Activated CD4-positive, alpha-beta memory T cell treated with anti-CD3 and anti-CD28 coated beads for 36 hours (primary cell): ENCODE measurements around the gene TNFRSF11A. TPM values are rescaled to one million over a fixed set of nuclear protein-coding genes. Genes with fewer than 3 reads are reported as not detected.

Experiments
- CTCF ChIA-PET: fragments of 350-600 bp; sonication (Branson Sonifier 250); formaldehyde crosslinking; loops from one replicate; lab custom pipeline; 2021; ENCODE audit warnings: antibody characterized with exemption, inconsistent platforms; lab: Charles Lee
- POLR2A ChIA-PET: fragments of 350-600 bp; sonication (Branson Sonifier 250); formaldehyde crosslinking; loops from one replicate; lab custom pipeline; 2021; ENCODE audit warnings: antibody characterized with exemption; lab: Charles Lee
- DNase-seq: peaks from one replicate; pipeline ENCODE4 v3.0.0-alpha.2; 2020
- H3K27ac Mint-ChIP-seq: one replicate; pipeline ENCODE4 v1.8.0; 2021; ENCODE audit warnings: mixed read lengths
- H3K27me3 Mint-ChIP-seq: one replicate; pipeline ENCODE4 v1.8.0; 2021; ENCODE audit warnings: mixed read lengths
- H3K36me3 Mint-ChIP-seq: one replicate; pipeline ENCODE4 v1.8.0; 2021; ENCODE audit warnings: mixed read lengths
- H3K4me1 Mint-ChIP-seq: one replicate; pipeline ENCODE4 v1.8.0; 2021; ENCODE audit warnings: low read depth, mixed read lengths
- H3K4me3 Mint-ChIP-seq: one replicate; pipeline ENCODE4 v1.8.0; 2021; ENCODE audit warnings: mild to moderate bottlenecking, mixed read lengths
- H3K9me3 Mint-ChIP-seq: one replicate; pipeline ENCODE4 v1.8.0; 2021; ENCODE audit warnings: mixed read lengths
- intact Hi-C: fragments of 100-400 bp; cut with micrococcal nuclease; formaldehyde crosslinking; loops from one replicate; pipeline ENCODE4 v1.15.1; 2023
- total RNA-seq, 2 experiments: library from RNA; stranded (reverse); gene quantifications; one replicate each; pipeline ENCODE4 v1.2.3, GENCODE V29; 2021

Gene TNFRSF11A
- total RNA-seq, 2 experiments from 2014 or later, result 5.7 to 6.1 TPM

DNA sequence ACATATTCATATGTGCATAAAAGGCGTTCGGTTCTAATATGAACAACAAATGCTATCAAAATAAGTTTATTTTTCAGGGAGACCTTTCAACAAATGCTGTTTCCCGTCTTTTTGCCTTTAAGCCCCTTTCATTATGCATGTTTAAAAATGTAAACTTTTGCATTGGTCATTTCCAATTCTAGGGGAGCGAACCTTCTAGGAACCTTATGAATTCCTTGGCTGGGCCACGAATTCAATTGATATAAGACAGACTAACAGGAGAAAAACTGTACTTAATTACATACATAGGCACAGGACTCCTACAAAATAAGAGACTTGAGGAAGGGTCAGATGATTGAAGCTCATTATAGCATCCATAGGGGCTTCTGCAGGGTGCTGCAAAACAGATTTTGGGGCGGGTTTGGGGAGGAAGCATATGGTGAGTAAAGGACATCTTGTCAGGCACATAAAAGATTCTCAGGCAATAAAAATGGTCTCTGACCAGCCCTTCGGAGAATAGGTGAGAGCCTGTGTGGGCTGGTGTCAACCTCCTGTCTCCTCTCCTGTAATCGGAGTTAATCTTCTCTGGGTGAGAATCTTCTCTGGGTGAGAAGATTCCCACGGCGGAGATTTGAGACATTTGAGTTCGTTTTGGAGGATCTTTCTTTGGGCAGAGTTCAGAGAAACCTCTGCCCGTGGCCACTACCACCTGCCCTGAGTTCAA, 1.7 kb downstream of the TNFRSF11A start:
- Mint-ChIP-seq H3K4me1 (peaks cover 32% of the 10 kb centered on the region), H3K27me3 (peaks cover 74% of the 10 kb centered on the region), H3K4me3 (peak overlapping the region; percentile 79), H3K27ac (no peak overlapping the region), H3K9me3 (no peaks in the 10 kb centered on the region), H3K36me3 (no peaks in the 10 kb centered on the region)
- CTCF ChIA-PET, result no interaction called here
- intact Hi-C loops, result loop anchor here (1.0 to 5.0 kb wide), 4 partner anchors 13 to 391 kb away; partner anchors contain the start of gene PHLPP1
- no peak for DNase-seq
- POLR2A ChIA-PET, result no interaction called here

DNA sequence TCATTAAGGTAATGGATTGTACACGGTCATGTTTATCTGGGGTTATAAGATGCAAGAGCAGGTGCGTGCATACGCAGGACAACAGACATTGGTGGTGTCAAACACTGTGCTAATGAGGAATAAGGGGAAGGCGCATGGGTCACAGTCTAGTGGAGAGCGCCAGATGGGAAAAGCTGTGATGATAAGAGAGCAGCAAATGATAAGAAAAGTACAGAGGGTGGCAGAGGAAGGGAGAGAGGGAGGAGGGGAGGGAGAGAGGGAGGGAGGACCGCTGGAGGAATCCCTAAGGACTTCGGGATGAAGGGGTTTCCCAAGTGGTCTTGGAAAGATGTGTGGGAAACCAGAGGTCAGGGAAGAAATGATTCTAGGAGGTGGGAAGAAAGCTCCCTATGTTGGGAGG, 2.9 kb downstream of the TNFRSF11A start:
- ChIA-PET POLR2A (no interaction called here), CTCF (interaction anchor here (1.2 kb wide), 1 partner anchor 69 kb away, joined by 3 read pairs; no protein-coding TSS in a partner anchor)
- intact Hi-C loops, result loop anchor here (2.0 to 5.0 kb wide), 5 partner anchors 39 to 389 kb away; partner anchors contain the start of genes PHLPP1, PIGN and RELCH
- H3K36me3 Mint-ChIP-seq, result no peaks in the 10 kb centered on the region
- H3K4me3 Mint-ChIP-seq, result no peak overlapping the region
- no peaks in the 10 kb centered on the region for H3K9me3 Mint-ChIP-seq
- H3K4me1 Mint-ChIP-seq, result peaks cover 32% of the 10 kb centered on the region
- no peak overlapping the region for H3K27ac Mint-ChIP-seq
- DNase-seq, result no peak
- H3K27me3 Mint-ChIP-seq, result peaks cover 73% of the 10 kb centered on the region

- peaks cover 69% of the 10 kb centered on the region for H3K27me3 Mint-ChIP-seq
- peaks cover 32% of the 10 kb centered on the region for H3K4me1 Mint-ChIP-seq
- H3K27ac Mint-ChIP-seq, result no peak overlapping the region
- no peaks in the 10 kb centered on the region for H3K36me3 Mint-ChIP-seq
- intact Hi-C loops, result loop anchor here (2.0 to 5.0 kb wide), 5 partner anchors 38 to 388 kb away; partner anchors contain the start of genes PHLPP1, PIGN and RELCH
- H3K4me3 Mint-ChIP-seq, result no peak overlapping the region
- H3K9me3 Mint-ChIP-seq, result no peaks in the 10 kb centered on the region
- POLR2A ChIA-PET, result interaction anchor here (0.7 kb wide), 1 partner anchor 11 kb away, joined by 3 read pairs; no protein-coding TSS in a partner anchor
- CTCF ChIA-PET, result interaction anchor here (0.9 to 1.2 kb wide), 2 partner anchors 12 to 69 kb away, joined by 3 read pairs; no protein-coding TSS in a partner anchor
- no peak for DNase-seq
These were observed 3.7 kb downstream of the TNFRSF11A start for GRCh38 chr18:62328586-62329525.

- H3K27ac Mint-ChIP-seq, result no peak overlapping the region
- POLR2A ChIA-PET, result interaction anchor here (0.7 kb wide), 1 partner anchor 10 kb away, joined by 3 read pairs; no protein-coding TSS in a partner anchor
- peaks cover 27% of the 10 kb centered on the region for H3K4me1 Mint-ChIP-seq
- DNase-seq, result peak; percentile 62
- CTCF ChIA-PET, result interaction anchor here (0.9 kb wide), 1 partner anchor 11 kb away, joined by 3 read pairs; no protein-coding TSS in a partner anchor
- peaks cover 67% of the 10 kb centered on the region for H3K27me3 Mint-ChIP-seq
- H3K36me3 Mint-ChIP-seq, result no peaks in the 10 kb centered on the region
- no peak overlapping the region for H3K4me3 Mint-ChIP-seq
- H3K9me3 Mint-ChIP-seq, result no peaks in the 10 kb centered on the region
- intact Hi-C loops, result loop anchor here (2.0 to 5.0 kb wide), 5 partner anchors 37 to 387 kb away; partner anchors contain the start of genes PHLPP1, PIGN and RELCH
These were observed 4.8 kb downstream of the TNFRSF11A start for GRCh38 chr18:62329691-62330454.

DNA sequence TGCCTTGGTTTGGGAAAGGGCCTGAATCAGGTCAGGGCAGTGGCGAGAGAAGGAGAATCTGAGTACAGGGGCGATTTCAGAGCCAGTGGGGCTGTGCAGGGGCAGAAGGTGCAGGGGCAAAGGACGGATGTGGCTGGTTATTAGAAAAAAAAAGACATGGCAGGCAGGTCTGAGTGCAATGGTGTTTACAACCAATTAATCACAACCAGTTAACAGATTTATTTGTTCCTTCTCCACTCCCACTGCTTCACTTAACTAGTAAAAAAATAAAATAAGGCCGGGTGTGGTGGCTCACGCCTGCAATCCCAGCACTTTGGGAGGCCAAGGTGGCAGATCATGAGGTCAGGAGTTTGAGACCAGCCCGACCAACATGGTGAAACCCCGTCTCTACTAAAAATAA, 5.5 kb downstream of the TNFRSF11A start:
- no peaks in the 10 kb centered on the region for H3K9me3 Mint-ChIP-seq
- H3K36me3 Mint-ChIP-seq, result no peaks in the 10 kb centered on the region
- POLR2A ChIA-PET, result no interaction called here
- peaks cover 27% of the 10 kb centered on the region for H3K4me1 Mint-ChIP-seq
- no peak overlapping the region for H3K4me3 Mint-ChIP-seq
- intact Hi-C loops, result no loop called here
- peaks cover 67% of the 10 kb centered on the region for H3K27me3 Mint-ChIP-seq
- CTCF ChIA-PET, result no interaction called here
- H3K27ac Mint-ChIP-seq, result no peak overlapping the region
- DNase-seq, result no peak

- POLR2A ChIA-PET, result no interaction called here
- Mint-ChIP-seq H3K27me3 (peaks cover 64% of the 10 kb centered on the region), H3K36me3 (no peaks in the 10 kb centered on the region), H3K27ac (no peak overlapping the region), H3K9me3 (no peaks in the 10 kb centered on the region), H3K4me3 (no peak overlapping the region), H3K4me1 (peaks cover 17% of the 10 kb centered on the region)
- no peak for DNase-seq
- intact Hi-C loops, result no loop called here
- CTCF ChIA-PET, result no interaction called here
These were observed 6.7 kb downstream of the TNFRSF11A start for GRCh38 chr18:62331581-62332356.

GRCh38 chr18:62332431-62332830, 7.3 kb downstream of the TNFRSF11A start:
- Mint-ChIP-seq H3K36me3 (no peaks in the 10 kb centered on the region), H3K9me3 (no peaks in the 10 kb centered on the region), H3K27ac (no peak overlapping the region), H3K4me3 (no peak overlapping the region), H3K4me1 (peaks cover 17% of the 10 kb centered on the region), H3K27me3 (peaks cover 60% of the 10 kb centered on the region)
- no peak for DNase-seq
- intact Hi-C loops, result no loop called here
- ChIA-PET POLR2A (no interaction called here), CTCF (no interaction called here)

GRCh38 chr18:62332964-62333695, 8.0 kb downstream of the TNFRSF11A start:
- DNase-seq, result no peak
- ChIA-PET CTCF (no interaction called here), POLR2A (no interaction called here)
- peaks cover 17% of the 10 kb centered on the region for H3K4me1 Mint-ChIP-seq
- no peaks in the 10 kb centered on the region for H3K36me3 Mint-ChIP-seq
- no peaks in the 10 kb centered on the region for H3K9me3 Mint-ChIP-seq
- no peak overlapping the region for H3K4me3 Mint-ChIP-seq
- no peak overlapping the region for H3K27ac Mint-ChIP-seq
- intact Hi-C loops, result no loop called here
- peaks cover 61% of the 10 kb centered on the region for H3K27me3 Mint-ChIP-seq

GRCh38 chr18:62334120-62334519, 9.0 kb downstream of the TNFRSF11A start:
- peaks cover 60% of the 10 kb centered on the region for H3K27me3 Mint-ChIP-seq
- intact Hi-C loops, result no loop called here
- no peaks in the 10 kb centered on the region for H3K9me3 Mint-ChIP-seq
- no peak overlapping the region for H3K27ac Mint-ChIP-seq
- DNase-seq, result no peak
- CTCF ChIA-PET, result no interaction called here
- no peak overlapping the region for H3K4me3 Mint-ChIP-seq
- H3K36me3 Mint-ChIP-seq, result no peaks in the 10 kb centered on the region
- POLR2A ChIA-PET, result no interaction called here
- H3K4me1 Mint-ChIP-seq, result peaks cover 18% of the 10 kb centered on the region

GRCh38 chr18:62335494-62335893, 10.4 kb downstream of the TNFRSF11A start:
- intact Hi-C loops, result no loop called here
- peaks cover 54% of the 10 kb centered on the region for H3K27me3 Mint-ChIP-seq
- no peaks in the 10 kb centered on the region for H3K36me3 Mint-ChIP-seq
- ChIA-PET CTCF (no interaction called here), POLR2A (no interaction called here)
- peaks cover 13% of the 10 kb centered on the region for H3K4me1 Mint-ChIP-seq
- H3K9me3 Mint-ChIP-seq, result no peaks in the 10 kb centered on the region
- H3K27ac Mint-ChIP-seq, result no peak overlapping the region
- DNase-seq, result no peak
- no peak overlapping the region for H3K4me3 Mint-ChIP-seq
